ENCODE results near the gene PRSS56.

PRSS56 gene

DNA sequence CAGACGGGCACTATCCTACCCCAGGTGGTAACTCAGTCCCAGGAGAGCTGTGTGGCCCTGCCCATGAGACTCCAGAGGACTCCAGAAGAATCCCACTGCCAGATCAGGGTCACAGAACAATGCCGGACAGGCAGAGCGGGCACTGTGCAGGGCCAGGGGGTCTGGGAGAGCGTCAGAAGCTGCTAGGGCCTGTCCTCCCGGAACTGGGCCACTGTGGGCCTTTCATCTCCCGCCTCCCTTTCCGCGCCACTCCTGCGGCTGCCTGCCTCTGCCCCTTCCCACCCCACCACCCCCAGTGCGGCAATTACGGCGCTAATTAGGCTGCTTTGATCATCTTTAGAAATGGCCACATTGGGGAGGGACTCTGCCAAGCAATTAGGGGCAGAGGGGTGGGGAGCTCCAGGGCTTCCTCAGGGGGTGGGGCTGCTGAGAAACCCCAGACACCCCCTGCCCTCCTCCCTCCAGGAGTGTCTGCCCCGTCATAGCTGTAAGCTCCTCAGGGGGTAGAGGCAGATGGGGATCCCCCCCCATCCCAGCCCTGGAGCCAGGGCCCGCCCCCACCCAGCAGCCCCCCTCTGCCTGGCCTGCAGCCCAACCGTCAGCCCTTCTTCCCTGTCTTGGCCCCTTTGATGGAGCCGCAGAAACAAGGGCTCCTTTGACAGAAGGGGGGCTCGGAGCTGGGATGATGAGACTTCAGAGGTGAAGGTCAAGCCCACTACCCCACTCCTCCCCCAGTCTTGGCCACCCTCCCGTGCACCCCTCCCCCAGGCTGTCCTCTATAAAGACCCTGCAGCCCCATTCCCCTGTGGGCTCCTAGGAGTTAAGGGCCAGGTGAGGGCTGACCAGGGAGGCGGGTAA is at the start of gene PRSS56:
Gene PRSS56, plus strand, starts transcription at position 808 of the 858 bp plus-strand sequence. CDS start 211 bp downstream, outside the sequence.
- Histone ChIP-seq H3K36me3 (replicated peaks) (no peaks in the 10 kb centered on the region), H3K4me3 (ENCODE audit: low read depth, low read length) (no peak within 1 kb of the TSS), H3K27me3 (replicated peaks) (peaks cover 57% of the 10 kb centered on the region), H3K27ac (no peak within 1 kb of the TSS)
- in situ Hi-C loops (cut with HindIII; ENCODE audit: low pct_ligation_motif_present, low sequenced_read_pairs) = no loop called here
- no peak for DNase-seq
- TF ChIP-seq, protein P1, sequence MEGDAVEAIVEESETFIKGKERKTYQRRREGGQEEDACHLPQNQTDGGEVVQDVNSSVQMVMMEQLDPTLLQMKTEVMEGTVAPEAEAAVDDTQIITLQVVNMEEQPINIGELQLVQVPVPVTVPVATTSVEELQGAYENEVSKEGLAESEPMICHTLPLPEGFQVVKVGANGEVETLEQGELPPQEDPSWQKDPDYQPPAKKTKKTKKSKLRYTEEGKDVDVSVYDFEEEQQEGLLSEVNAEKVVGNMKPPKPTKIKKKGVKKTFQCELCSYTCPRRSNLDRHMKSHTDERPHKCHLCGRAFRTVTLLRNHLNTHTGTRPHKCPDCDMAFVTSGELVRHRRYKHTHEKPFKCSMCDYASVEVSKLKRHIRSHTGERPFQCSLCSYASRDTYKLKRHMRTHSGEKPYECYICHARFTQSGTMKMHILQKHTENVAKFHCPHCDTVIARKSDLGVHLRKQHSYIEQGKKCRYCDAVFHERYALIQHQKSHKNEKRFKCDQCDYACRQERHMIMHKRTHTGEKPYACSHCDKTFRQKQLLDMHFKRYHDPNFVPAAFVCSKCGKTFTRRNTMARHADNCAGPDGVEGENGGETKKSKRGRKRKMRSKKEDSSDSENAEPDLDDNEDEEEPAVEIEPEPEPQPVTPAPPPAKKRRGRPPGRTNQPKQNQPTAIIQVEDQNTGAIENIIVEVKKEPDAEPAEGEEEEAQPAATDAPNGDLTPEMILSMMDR (IDR thresholded peaks at IDR 0.05; ENCODE audit: low read depth, low read length, missing control alignments) = no peak

DNA sequence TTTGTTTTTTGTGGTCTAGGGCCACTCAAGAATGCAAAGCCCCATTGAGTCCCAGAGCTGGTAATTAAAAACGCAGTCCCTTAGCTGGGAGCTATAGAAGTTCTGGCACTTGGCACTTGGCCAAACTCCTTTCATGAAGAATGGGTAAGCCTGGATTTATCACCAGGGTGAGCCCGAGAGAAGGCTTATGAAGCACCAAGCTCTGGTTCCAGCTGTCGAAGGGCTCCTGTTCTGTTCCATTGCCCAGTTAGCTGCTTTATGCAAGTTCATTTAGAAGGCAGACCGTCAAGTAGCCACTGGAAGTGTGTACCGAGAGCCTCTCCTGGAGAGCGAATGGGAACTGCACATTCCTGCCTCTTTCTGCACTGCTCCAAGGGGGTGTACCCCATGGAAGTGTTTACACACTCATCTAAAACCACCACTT is 46.7 kb upstream of the PRSS56 start:
- in situ Hi-C loops (cut with HindIII; ENCODE audit: low pct_ligation_motif_present, low sequenced_read_pairs) = no loop called here
- Histone ChIP-seq H3K36me3 (replicated peaks) (no peaks in the 10 kb centered on the region), H3K27ac (no peak overlapping the region), H3K4me3 (ENCODE audit: low read depth, low read length) (no peak overlapping the region), H3K27me3 (replicated peaks) (peaks cover 44% of the 10 kb centered on the region)
- DNase-seq = no peak
- TF ChIP-seq, protein P1 (IDR thresholded peaks at IDR 0.05; ENCODE audit: low read depth, low read length, missing control alignments) = no peak

DNA sequence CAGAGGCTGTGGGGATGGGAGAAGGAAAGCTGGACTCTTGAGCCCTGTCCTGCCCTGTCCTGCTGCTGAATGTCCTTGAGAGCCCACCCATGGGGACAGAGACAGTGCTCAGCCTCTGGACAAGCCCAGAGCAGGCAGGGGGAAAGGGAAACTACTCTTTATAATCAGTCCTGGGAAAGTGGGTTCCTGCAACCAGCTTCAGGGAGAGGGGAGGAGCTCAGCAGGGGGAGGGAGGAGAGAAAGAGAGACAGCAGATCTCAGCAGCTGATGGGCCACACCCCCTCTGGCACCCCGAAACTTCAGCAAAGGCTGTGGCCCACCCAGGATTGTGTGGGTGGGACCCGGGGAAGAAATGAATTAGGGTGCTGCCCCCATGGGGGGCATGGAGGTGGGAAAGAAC is 44.1 kb upstream of the PRSS56 start:
- DNase-seq = no peak
- H3K27ac ChIP-seq = no peak overlapping the region
- peaks cover 41% of the 10 kb centered on the region for H3K27me3 ChIP-seq (replicated peaks)
- no peak overlapping the region for H3K4me3 ChIP-seq (ENCODE audit: low read depth, low read length)
- in situ Hi-C loops (cut with HindIII; ENCODE audit: low pct_ligation_motif_present, low sequenced_read_pairs) = no loop called here
- TF ChIP-seq, protein P1 (IDR thresholded peaks at IDR 0.05; ENCODE audit: low read depth, low read length, missing control alignments) = no peak
- no peaks in the 10 kb centered on the region for H3K36me3 ChIP-seq (replicated peaks)

DNA sequence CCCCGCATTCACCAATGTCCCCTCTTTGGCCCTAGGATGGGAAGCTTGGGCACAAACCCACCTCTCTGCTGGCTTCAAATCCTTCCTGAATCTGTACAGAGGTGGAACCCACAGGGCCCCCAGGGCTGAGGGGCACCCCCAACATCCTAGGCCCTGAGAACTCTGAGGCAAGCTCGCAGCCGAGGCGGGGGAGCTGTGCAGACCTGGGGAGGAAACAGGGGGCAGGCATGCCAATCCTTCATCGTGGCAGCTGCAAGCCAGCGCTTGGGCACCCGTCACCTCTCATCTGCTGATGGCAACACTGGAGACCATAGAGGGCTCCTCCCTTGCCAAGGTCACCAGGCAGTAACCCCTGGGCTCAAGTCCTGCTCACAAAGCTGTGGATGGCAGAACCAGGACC is 43.4 kb upstream of the PRSS56 start:
- no peak overlapping the region for H3K4me3 ChIP-seq (ENCODE audit: low read depth, low read length)
- DNase-seq = no peak
- TF ChIP-seq, protein P1 (IDR thresholded peaks at IDR 0.05; ENCODE audit: low read depth, low read length, missing control alignments) = no peak

DNA sequence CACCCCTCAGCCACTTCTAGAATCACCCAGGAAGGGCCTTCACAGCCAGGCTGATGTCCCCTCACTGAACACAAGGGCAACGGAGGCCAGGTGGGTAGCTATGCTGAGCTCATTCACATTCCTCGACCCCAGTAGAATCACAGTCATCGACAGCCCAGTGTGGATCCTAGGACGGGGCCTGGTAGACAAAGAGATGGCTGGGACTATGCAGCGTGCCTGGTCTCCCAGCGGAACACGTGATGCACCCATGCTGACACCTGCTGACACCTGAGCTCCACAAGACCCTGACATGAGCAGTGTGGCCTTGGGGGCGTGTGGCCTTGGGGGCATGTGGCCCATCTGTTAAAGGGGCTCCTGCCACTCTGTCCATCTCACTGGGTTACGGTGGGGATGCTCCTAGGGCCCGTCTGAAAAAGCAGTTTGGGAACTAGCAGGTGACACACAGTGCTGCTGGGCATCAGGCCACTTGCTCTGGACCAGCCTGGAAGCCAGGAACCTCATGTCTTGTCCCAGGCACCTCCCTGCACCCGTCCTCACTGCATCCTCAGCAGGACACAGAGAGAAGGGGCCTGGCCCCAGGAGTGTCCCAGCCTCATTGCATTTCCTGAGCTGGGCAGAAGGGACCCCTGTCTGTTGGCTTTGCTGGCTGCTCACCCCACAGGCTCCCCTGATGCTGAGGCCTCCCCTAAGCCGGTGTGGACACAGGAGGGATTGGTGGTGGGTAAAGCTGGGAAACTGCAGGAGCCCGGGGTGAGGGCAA is 42.3 kb upstream of the PRSS56 start:
- no peak for DNase-seq
- Histone ChIP-seq H3K4me3 (ENCODE audit: low read depth, low read length) (no peak overlapping the region), H3K27me3 (replicated peaks) (peaks cover 31% of the 10 kb centered on the region), H3K27ac (no peak overlapping the region), H3K36me3 (replicated peaks) (no peaks in the 10 kb centered on the region)
- TF ChIP-seq, protein P1 (IDR thresholded peaks at IDR 0.05; ENCODE audit: low read depth, low read length, missing control alignments) = no peak
- in situ Hi-C loops (cut with HindIII; ENCODE audit: low pct_ligation_motif_present, low sequenced_read_pairs) = no loop called here

More for the DNA sequence above, 43.4 kb upstream of the PRSS56 start:
- Histone ChIP-seq H3K27me3 (replicated peaks) (peaks cover 35% of the 10 kb centered on the region), H3K36me3 (replicated peaks) (no peaks in the 10 kb centered on the region), H3K27ac (no peak overlapping the region)
- in situ Hi-C loops (cut with HindIII; ENCODE audit: low pct_ligation_motif_present, low sequenced_read_pairs) = no loop called here
